PFSK-1 (cell line): ENCODE data around the gene PROK1.

Experiments used
- FOXP2 ChIP-seq: optimal IDR thresholded peaks from 2 replicates; pipeline ENCODE3; 2011; ENCODE audit warnings: borderline replicate concordance, control low read depth, inconsistent platforms; ENCODE audit not compliant: insufficient read depth; ENCODE audit errors: extremely low read length, extremely low read depth
- POLR2AphosphoS5 ChIP-seq: IDR thresholded peaks from 2 replicates; pipeline ENCODE4 v1.6.1; 2012; ENCODE audit warnings: low read depth, mild to moderate bottlenecking, control low read depth, low read length, moderate library complexity
- SIN3A ChIP-seq: IDR thresholded peaks from 2 replicates; pipeline ENCODE4 v1.6.1; 2012; ENCODE audit warnings: mild to moderate bottlenecking, low read length, moderate library complexity, borderline replicate concordance; ENCODE audit not compliant: insufficient read depth
- TAF1 ChIP-seq: IDR thresholded peaks from 2 replicates; pipeline ENCODE4 v1.6.1; 2012; ENCODE audit warnings: low read length, control low read depth, borderline replicate concordance; ENCODE audit not compliant: insufficient read depth
- TF ChIP-seq, protein P1 (sequence below), 2 experiments: IDR thresholded peaks; 2 replicates each; pipeline versions ENCODE4 v1.6.1 to v1.8.0; 2011 to 2012; ENCODE audit warnings: low read depth in 2 of 2, low read length in 2 of 2, control low read depth in 1 of 2, inconsistent platforms in 1 of 2, mild to moderate bottlenecking in 1 of 2, moderate library complexity in 1 of 2; ENCODE audit not compliant: insufficient read depth in 1 of 2

Gene PROK1

DNA sequence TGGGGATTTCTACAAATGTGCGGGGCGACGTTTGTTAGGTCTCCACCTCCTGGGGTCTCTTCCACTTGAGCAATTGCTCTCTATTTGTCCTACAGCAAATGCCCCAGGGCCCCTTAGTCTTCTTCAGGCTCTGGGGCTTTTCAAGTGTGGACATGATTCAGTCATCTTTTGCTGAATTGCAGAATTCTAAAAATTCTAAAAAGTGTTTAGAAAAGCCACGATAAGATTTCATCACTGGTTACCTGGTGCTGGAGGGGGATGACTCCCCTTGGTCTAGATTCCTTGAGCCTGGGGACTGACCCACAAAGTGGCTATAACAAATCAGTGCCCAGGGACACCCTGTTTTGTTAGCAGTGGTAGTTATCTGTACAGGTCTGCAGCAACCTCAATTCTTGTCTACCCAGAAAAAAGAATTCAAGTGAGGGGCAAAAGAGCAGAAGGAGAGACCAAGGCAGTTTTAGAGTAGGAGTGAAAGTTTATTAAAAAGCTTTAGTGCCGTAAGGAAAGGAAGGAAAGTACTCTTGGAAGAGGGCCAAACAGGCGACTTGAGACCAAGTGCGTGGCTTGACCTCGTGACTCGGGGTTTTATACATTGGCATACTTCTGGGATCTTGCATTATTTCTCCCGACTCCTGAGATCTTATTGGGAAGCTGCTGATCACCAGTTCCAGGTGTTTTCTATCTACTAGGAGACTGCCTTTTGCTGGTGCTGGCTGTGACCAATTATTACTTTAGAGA, 25.2 kb downstream of the PROK1 start:
- TF ChIP-seq FOXP2 (no peak), SIN3A (no peak), POLR2AphosphoS5 (no peak), TAF1 (no peak)
- TF ChIP-seq, protein P1, sequence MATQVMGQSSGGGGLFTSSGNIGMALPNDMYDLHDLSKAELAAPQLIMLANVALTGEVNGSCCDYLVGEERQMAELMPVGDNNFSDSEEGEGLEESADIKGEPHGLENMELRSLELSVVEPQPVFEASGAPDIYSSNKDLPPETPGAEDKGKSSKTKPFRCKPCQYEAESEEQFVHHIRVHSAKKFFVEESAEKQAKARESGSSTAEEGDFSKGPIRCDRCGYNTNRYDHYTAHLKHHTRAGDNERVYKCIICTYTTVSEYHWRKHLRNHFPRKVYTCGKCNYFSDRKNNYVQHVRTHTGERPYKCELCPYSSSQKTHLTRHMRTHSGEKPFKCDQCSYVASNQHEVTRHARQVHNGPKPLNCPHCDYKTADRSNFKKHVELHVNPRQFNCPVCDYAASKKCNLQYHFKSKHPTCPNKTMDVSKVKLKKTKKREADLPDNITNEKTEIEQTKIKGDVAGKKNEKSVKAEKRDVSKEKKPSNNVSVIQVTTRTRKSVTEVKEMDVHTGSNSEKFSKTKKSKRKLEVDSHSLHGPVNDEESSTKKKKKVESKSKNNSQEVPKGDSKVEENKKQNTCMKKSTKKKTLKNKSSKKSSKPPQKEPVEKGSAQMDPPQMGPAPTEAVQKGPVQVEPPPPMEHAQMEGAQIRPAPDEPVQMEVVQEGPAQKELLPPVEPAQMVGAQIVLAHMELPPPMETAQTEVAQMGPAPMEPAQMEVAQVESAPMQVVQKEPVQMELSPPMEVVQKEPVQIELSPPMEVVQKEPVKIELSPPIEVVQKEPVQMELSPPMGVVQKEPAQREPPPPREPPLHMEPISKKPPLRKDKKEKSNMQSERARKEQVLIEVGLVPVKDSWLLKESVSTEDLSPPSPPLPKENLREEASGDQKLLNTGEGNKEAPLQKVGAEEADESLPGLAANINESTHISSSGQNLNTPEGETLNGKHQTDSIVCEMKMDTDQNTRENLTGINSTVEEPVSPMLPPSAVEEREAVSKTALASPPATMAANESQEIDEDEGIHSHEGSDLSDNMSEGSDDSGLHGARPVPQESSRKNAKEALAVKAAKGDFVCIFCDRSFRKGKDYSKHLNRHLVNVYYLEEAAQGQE (IDR thresholded peaks at IDR 0.05; ENCODE audit: insufficient read depth in 1 of 2, low read depth in 2 of 2, low read length in 2 of 2), result no peak

DNA sequence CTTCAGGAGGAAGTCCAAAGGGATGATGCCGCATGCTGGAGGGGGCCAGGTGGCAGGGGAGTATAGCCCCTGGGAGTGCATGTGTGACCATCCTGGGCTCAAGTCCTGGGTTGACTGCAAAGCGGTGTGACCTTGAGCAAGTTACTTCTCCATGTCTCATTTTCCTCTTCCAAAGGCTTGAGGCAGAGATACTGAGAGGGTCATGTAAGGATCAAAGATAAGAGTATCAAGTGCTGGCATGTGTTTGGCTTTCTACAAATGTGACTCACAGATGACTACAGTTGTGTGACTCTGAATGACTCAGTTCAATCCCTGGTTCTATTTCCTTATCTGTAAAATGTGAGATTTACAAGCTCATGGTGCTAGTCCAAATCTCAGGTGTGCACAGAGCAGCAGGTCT, 26.1 kb downstream of the PROK1 start:
- TF ChIP-seq TAF1, result no peak
- no peak for TF ChIP-seq FOXP2
- no peak for TF ChIP-seq SIN3A
- TF ChIP-seq, protein P1 (IDR thresholded peaks at IDR 0.05; ENCODE audit: insufficient read depth in 1 of 2, low read depth in 2 of 2, low read length in 2 of 2), result no peak
- TF ChIP-seq POLR2AphosphoS5, result no peak

DNA sequence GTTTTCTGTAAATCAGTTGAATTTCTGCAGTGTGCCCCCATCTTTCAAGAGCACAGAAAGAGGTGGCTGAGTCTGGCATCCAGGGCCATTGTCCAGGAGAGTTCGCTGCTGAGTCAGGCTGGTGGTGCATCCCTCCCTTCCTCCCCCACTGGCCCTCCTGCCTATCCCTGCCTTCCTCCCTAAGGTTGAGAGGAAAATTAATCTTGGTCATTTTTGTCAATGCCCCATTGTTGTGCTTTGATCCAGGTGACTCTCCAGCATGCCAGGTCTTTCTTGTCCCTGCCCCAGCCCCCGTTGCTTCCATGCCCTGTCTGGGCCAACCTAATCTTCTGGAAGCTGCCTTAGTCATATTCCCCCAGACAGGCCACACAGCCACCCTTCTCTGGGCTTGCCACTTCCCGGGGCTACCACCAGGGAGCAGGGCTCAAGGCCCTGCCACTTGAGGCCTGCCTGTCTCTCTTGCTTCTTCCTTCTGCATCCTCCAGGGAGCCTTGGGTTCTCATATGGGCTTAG, 26.6 kb downstream of the PROK1 start:
- TF ChIP-seq SIN3A, result no peak
- TF ChIP-seq, protein P1 (IDR thresholded peaks at IDR 0.05; ENCODE audit: insufficient read depth in 1 of 2, low read depth in 2 of 2, low read length in 2 of 2), result no peak
- no peak for TF ChIP-seq POLR2AphosphoS5
- no peak for TF ChIP-seq FOXP2
- TF ChIP-seq TAF1, result no peak

DNA sequence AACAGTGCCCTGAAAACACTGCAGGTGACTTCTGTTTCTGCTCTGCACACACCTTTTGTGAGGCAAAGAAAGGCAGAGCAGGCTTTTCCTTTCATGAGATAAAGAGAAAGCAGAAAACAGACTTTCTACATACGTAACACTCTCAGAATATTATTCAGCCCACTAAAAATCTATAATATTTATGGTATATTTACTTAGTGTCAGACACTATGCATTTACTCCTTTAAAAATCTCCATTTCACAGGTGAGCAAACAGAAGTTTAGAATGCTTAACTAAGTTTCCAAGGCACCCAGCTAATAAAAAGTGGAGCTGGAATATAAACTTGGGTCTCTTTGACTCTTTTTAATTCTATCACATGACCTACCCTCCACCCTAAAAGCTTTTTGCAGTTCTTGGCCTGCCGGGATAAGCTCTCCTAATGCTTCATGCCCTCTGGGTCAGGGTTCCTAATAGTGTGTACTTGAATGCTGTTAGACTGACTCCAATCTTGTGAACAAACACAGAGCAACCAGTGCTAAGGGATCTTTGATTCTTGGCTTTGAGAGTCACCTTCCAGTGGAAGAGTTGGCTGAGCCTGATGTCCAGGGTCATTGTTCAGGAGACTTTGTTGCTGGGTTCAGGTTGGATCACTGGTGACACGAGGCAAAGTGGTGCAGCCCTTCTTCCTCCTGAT, 27.2 kb downstream of the PROK1 start:
- no peak for TF ChIP-seq TAF1

DNA sequence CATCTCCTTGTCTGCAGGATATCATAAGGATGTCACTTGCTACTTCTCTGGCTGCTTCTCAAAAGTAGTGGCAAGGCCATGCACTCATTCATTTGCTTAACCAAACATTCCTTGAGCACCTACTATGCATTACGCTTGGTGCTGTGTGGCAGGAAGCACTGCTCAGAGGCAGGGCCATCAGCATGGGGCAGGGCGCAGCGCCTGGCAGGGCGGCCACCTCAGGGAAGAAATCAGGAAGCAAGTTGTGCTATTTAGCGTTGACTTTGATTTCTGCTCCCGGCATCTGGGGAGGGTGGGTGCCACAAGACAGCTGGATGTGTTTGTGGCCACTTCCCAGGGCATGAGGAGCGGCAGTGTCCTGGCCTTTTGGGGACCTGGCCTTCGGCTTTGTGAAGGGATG, 27.9 kb downstream of the PROK1 start:
- TF ChIP-seq SIN3A (no peak), TAF1 (no peak), POLR2AphosphoS5 (no peak)
- TF ChIP-seq, protein P1 (IDR thresholded peaks at IDR 0.05; ENCODE audit: insufficient read depth in 1 of 2, low read depth in 2 of 2, low read length in 2 of 2), result no peak
